T-helper 17 cell (primary cell): ENCODE results near the gene PDE6C. TPM values are rescaled to one million over a fixed set of nuclear protein-coding genes. Genes with fewer than 3 reads are reported as not detected.

Experiments
- ATAC-seq: fragments of 150-1000 bp; cut with Tn5 transposase; 2 replicates; pipeline ENCODE4 v1.10.0; 2021; ENCODE audit warnings: mild to moderate bottlenecking, moderate library complexity
- DNase-seq, 3 donors: peaks; one replicate each; pipeline versions ENCODE4 v3.0.0 to v3.0.0-alpha.2; 2020 to 2021
- H3K9me3 ChIP-seq: one replicate; pipeline ENCODE4 v1.7.0; 2013; ENCODE audit warnings: low read length, mild to moderate bottlenecking; ENCODE audit not compliant: control insufficient read depth, poor library complexity, severe bottlenecking
- H3K27ac Mint-ChIP-seq: one replicate; pipeline ENCODE4 v1.8.0; 2022; ENCODE audit warnings: mild to moderate bottlenecking, moderate library complexity, mixed read lengths
- H3K27me3 Mint-ChIP-seq: one replicate; pipeline ENCODE4 v1.8.0; 2022; ENCODE audit warnings: mixed read lengths
- H3K36me3 Mint-ChIP-seq: one replicate; pipeline ENCODE4 v1.8.0; 2022; ENCODE audit warnings: low read depth, mixed read lengths
- H3K4me1 Mint-ChIP-seq: one replicate; pipeline ENCODE4 v1.8.0; 2022; ENCODE audit warnings: mild to moderate bottlenecking, mixed read lengths
- H3K4me3 Mint-ChIP-seq: one replicate; pipeline ENCODE4 v1.8.0; 2022; ENCODE audit warnings: mild to moderate bottlenecking, moderate library complexity, mixed read lengths
- total RNA-seq, 4 donors: library from RNA in 2 of 4; stranded (reverse) in 2 of 4; gene quantifications; one replicate each; pipeline ENCODE4 v1.2.3 and lab custom pipeline; 2022 to 2026

Gene PDE6C
- total RNA-seq, 2 donors from 2014 or later = not detected

DNA sequence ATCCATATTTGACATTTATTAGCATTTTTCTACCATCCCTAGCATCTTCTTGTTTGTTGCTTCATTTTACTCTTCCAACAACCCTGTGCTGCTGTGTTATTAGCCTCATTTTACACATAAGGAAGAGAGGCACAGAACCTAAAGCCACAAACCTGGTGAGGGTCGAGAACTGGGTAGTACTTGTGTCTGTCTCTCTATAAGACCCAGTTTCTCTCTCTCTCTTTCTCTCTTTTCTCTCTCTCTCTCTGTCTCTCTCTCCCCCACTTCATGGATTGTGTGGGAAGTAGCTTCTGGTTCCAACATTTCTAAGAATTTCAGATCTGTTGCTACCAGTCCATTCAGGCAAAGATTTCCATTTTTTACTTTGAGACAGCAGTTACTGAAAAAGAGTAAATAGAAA, 91.5 kb downstream of the PDE6C start:
- no peaks in the 10 kb centered on the region for H3K9me3 ChIP-seq
- no peak overlapping the region for H3K27ac Mint-ChIP-seq

DNA sequence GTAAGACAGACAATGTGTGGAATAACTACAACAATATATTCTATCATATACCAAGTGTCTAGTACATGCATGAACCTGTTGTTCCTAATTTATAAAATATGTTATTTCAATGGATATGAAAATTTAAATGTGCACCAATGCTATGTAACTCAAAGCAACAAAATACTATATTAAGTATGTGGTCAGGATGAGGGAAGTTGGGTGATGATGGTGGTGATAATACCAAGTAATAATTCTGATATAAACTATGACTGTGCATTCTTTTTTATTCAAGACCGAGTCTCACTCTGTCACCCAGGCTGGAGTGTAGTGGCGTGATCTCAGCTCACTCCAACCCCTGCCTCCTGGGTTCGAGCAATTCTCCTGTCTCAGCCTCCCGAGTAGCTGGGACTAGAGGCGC, 92.1 kb downstream of the PDE6C start:
- no peak overlapping the region for H3K4me3 Mint-ChIP-seq
- peaks cover 5% of the 10 kb centered on the region for H3K4me1 Mint-ChIP-seq
- H3K9me3 ChIP-seq = no peaks in the 10 kb centered on the region
- no peak for DNase-seq
- H3K27ac Mint-ChIP-seq = no peak overlapping the region
- no peak for ATAC-seq
- H3K27me3 Mint-ChIP-seq = no peaks in the 10 kb centered on the region
- no peaks in the 10 kb centered on the region for H3K36me3 Mint-ChIP-seq

More for the DNA sequence above, 91.5 kb downstream of the PDE6C start:
- ATAC-seq = no peak
- H3K27me3 Mint-ChIP-seq = no peaks in the 10 kb centered on the region
- peaks cover 7% of the 10 kb centered on the region for H3K4me1 Mint-ChIP-seq
- DNase-seq = no peak
- H3K4me3 Mint-ChIP-seq = peak overlapping the region; percentile 84
- H3K36me3 Mint-ChIP-seq = no peaks in the 10 kb centered on the region

DNA sequence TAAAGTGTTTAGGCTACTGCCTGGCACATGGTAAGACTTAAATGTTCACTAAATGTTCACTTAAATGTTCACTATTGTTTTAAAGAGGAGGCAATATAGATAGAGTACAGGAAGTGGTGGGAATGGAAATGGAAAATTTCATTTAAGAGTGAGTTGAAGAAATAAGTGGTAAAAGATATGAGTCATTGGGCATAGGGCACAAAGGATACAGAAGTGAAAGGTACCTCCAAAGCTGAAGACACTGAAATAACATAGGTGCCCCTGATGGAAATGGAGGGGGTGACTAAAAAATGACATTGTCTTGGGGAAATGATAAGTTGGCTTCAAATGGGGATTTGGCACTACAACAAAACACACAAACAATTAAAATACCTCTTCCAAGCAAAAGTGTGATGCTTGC, 95.3 kb downstream of the PDE6C start:
- no peaks in the 10 kb centered on the region for H3K9me3 ChIP-seq
- Mint-ChIP-seq H3K4me3 (no peak overlapping the region), H3K36me3 (no peaks in the 10 kb centered on the region), H3K27me3 (peaks cover 15% of the 10 kb centered on the region), H3K4me1 (peaks cover 4% of the 10 kb centered on the region), H3K27ac (no peak overlapping the region)
- ATAC-seq (no peak), DNase-seq (no peak)

DNA sequence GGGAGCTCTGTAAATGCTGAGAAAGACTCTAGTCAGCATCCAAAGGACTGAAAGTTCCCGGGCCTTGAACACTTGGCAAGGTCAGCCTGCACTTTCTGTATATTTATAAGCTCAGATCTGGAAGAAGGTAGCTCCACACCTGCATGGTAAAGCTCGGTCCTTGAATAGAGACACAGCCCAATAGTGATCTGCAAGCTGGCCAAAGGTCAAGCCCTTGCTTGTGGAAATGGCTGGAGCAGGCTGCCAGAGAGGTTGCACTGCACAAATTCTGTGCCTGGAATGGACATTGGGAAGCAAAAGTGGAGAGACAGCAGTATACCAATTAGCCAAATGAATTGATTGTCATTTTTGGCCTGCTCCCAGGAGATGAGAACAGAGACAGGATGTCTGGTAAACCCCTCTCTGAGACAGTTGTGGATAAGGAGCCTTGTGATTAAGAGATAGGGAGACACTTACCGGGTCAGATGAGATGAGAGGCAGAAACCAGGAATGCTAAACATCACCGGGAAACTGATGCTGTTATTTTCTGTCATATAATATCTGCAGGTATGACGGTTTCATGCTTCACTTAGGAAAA, 98.1 kb downstream of the PDE6C start:
- H3K27ac Mint-ChIP-seq = no peak overlapping the region
- no peaks in the 10 kb centered on the region for H3K4me1 Mint-ChIP-seq
- DNase-seq = no peak
- no peak overlapping the region for H3K4me3 Mint-ChIP-seq
- H3K36me3 Mint-ChIP-seq = no peaks in the 10 kb centered on the region
- H3K27me3 Mint-ChIP-seq = peaks cover 35% of the 10 kb centered on the region
- no peak for ATAC-seq
- no peaks in the 10 kb centered on the region for H3K9me3 ChIP-seq

DNA sequence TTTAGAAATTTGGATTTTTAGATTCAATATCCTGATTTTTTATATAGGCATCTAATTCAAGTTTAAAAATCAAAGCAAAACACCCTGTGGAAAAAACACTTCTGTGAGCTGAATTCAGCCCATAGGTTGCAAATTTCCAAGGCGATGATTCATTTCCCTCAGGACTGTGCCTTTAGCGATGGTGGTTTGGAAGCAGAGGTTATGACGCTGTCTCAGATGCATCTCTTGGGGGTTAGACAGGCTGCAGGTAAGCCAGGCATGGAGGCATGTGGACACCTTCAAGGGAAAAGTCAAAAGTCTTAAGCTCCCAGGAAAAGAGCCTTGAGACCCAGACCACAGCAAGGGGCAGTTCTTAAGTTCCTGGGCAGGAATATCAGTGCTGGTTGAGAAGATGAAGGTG, 99.6 kb downstream of the PDE6C start:
- no peak overlapping the region for H3K4me3 Mint-ChIP-seq

DNA sequence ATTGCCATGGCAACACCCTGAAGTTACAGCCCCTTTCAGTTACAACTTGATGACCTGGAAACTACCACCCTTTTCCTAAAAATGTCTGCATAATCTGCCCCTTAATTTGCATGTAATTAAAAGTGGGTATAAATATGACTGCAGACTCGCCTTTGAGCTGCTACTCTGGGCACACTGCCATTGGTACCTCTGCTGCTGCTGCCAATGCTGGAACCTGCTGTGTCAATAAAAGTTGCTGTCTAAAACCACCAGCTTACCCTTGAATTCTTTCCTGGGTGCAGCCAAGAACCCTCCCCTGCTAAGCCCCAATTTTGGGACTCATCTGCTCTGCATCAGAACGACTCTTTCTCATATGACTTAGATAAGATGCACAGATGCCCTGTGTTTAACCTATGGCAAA, 100.3 kb downstream of the PDE6C start:
- Mint-ChIP-seq H3K4me1 (no peaks in the 10 kb centered on the region), H3K4me3 (no peak overlapping the region), H3K27ac (no peak overlapping the region), H3K27me3 (peaks cover 51% of the 10 kb centered on the region), H3K36me3 (no peaks in the 10 kb centered on the region)
- no peak for ATAC-seq
- H3K9me3 ChIP-seq = no peaks in the 10 kb centered on the region
- no peak for DNase-seq

More for the DNA sequence above, 99.6 kb downstream of the PDE6C start:
- Mint-ChIP-seq H3K27me3 (peaks cover 46% of the 10 kb centered on the region), H3K27ac (no peak overlapping the region), H3K36me3 (no peaks in the 10 kb centered on the region), H3K4me1 (no peaks in the 10 kb centered on the region)
- DNase-seq = no peak
- no peak for ATAC-seq
- H3K9me3 ChIP-seq = no peaks in the 10 kb centered on the region

DNA sequence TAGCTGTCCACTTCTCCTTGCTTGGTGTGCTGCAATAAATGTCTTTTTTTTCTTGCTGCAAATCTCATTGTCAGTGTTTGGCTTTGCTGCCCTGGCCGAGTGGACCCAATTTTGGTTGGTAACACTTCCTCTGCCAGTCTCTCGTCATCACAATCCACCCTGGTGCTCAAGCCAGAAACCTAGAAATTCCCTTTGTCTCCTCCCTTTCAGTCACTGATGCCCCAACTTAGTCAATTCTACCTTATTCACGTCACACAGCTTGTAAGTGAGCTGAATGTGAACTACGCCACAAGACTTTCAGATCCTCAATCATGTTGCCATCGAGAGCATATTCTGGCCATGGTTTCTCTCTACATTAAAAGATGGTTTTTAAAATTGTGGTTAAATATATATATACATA, 103.0 kb downstream of the PDE6C start:
- H3K27ac Mint-ChIP-seq = no peak overlapping the region
- no peaks in the 10 kb centered on the region for H3K36me3 Mint-ChIP-seq
- peaks cover 70% of the 10 kb centered on the region for H3K27me3 Mint-ChIP-seq
- peaks cover 2% of the 10 kb centered on the region for H3K4me1 Mint-ChIP-seq
- H3K4me3 Mint-ChIP-seq = no peak overlapping the region
- H3K9me3 ChIP-seq = no peaks in the 10 kb centered on the region
- ATAC-seq = no peak
- no peak for DNase-seq

Other genes starting within 250 kb of the PDE6C start
- gene MYOF, start 130.2 kb upstream of the PDE6C start, total RNA-seq = 1 to 10 TPM in 1 of 2 donors, under 1 TPM in 1; 0.81 to 1.6 TPM
- under 1 TPM; 0.27 to 0.63 TPM for gene CEP55, start 115.9 kb upstream of the PDE6C start, total RNA-seq
- gene FFAR4, start 45.9 kb upstream of the PDE6C start, total RNA-seq = not detected
- gene RBP4, start 11.3 kb upstream of the PDE6C start, total RNA-seq = not detected
- gene FRA10AC1, start 90.1 kb downstream of the PDE6C start, total RNA-seq = 10 to 100 TPM; 13.9 to 17.5 TPM
- not detected for gene LGI1, start 145.4 kb downstream of the PDE6C start, total RNA-seq